Measurements from ENCODE around the gene RAB11FIP3.
A peak's percentile ranks its signal among the peaks of the same experiment; 100 is the strongest.

Gene RAB11FIP3

GRCh38 chr16:383326-384051 is 42.0 kb upstream of the RAB11FIP3 start:
- TF ChIP-seq, protein P1, sequence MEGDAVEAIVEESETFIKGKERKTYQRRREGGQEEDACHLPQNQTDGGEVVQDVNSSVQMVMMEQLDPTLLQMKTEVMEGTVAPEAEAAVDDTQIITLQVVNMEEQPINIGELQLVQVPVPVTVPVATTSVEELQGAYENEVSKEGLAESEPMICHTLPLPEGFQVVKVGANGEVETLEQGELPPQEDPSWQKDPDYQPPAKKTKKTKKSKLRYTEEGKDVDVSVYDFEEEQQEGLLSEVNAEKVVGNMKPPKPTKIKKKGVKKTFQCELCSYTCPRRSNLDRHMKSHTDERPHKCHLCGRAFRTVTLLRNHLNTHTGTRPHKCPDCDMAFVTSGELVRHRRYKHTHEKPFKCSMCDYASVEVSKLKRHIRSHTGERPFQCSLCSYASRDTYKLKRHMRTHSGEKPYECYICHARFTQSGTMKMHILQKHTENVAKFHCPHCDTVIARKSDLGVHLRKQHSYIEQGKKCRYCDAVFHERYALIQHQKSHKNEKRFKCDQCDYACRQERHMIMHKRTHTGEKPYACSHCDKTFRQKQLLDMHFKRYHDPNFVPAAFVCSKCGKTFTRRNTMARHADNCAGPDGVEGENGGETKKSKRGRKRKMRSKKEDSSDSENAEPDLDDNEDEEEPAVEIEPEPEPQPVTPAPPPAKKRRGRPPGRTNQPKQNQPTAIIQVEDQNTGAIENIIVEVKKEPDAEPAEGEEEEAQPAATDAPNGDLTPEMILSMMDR (IDR thresholded peaks at IDR 0.05; ENCODE audit: low read depth, low read length): no peak
- no peak for DNase-seq (ENCODE audit: low read depth in 2 of 2)
- no peak overlapping the region for H3K4me3 ChIP-seq (replicated peaks in 1 of 2; ENCODE audit: low read depth in 2 of 2, low read length in 2 of 2)

- no peak overlapping the region for H3K4me3 ChIP-seq (replicated peaks in 1 of 2; ENCODE audit: low read depth in 2 of 2, low read length in 2 of 2)
Observed at GRCh38 chr16:386641-387156, 38.8 kb upstream of the RAB11FIP3 start.

GRCh38 chr16:387761-388666 is 37.4 kb upstream of the RAB11FIP3 start:
- TF ChIP-seq, protein P1 (IDR thresholded peaks at IDR 0.05; ENCODE audit: low read depth, low read length): peak; percentile 9
- DNase-seq (ENCODE audit: low read depth in 2 of 2): peak in 1 of 2 donors; percentile 68
- peak overlapping the region in 1 of 2 donors; percentile 9 for H3K4me3 ChIP-seq (replicated peaks in 1 of 2; ENCODE audit: low read depth in 2 of 2, low read length in 2 of 2)

More at GRCh38 chr16:386641-387156, 38.8 kb upstream of the RAB11FIP3 start:
- TF ChIP-seq, protein P1 (IDR thresholded peaks at IDR 0.05; ENCODE audit: low read depth, low read length): no peak
- peak; percentile 33 to 51 for DNase-seq (ENCODE audit: low read depth in 2 of 2)

DNA sequence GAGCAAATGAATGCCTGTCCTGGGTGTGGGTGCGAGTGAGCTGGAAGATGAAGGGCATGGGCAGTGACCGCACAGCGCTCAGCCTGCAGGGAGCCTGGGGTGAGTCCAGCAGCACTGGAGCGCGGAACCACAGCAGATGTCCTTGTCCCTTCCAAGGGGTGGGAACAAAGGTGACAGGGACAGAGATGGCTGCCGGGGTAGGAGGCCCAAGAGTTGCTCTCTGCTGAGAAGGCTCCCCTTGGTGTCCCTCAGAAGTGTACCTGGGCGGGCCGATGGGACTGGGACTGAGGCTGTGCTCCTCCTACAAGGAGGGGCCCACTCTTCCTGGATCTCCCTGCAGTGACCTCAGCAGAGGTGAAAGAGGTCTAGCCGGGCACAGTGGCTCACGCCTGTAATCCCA is 36.1 kb upstream of the RAB11FIP3 start:
- no peak overlapping the region for H3K4me3 ChIP-seq (replicated peaks in 1 of 2; ENCODE audit: low read depth in 2 of 2, low read length in 2 of 2)
- TF ChIP-seq, protein P1 (IDR thresholded peaks at IDR 0.05; ENCODE audit: low read depth, low read length): no peak
- DNase-seq (ENCODE audit: low read depth in 2 of 2): no peak

DNA sequence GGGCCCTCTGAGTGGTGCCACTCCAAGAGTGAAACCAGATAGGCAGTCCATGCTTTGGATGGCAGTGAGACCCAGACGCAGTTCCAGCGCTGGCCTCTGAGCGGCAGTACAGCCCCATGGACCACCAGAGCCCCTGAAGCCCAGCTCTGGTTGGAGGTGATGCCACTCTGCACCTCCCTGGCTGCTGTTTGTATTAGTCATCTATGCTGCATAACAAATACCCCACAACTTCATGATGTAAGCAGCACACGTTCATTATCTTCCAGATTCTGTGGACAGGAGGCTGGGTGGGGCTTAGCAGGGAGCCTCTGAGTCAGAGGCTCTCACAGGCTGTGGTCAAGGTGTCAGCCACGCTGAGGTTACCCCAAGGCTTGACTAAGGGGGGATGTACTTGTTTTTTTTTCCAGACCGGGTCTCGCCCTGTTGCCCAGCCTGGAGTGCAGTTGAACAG is 33.5 kb upstream of the RAB11FIP3 start:
- H3K4me3 ChIP-seq (replicated peaks in 1 of 2; ENCODE audit: low read depth in 2 of 2, low read length in 2 of 2): no peak overlapping the region
- TF ChIP-seq, protein P1 (IDR thresholded peaks at IDR 0.05; ENCODE audit: low read depth, low read length): peak; percentile 90
- peak; percentile 71 to 89 for DNase-seq (ENCODE audit: low read depth in 2 of 2)

DNA sequence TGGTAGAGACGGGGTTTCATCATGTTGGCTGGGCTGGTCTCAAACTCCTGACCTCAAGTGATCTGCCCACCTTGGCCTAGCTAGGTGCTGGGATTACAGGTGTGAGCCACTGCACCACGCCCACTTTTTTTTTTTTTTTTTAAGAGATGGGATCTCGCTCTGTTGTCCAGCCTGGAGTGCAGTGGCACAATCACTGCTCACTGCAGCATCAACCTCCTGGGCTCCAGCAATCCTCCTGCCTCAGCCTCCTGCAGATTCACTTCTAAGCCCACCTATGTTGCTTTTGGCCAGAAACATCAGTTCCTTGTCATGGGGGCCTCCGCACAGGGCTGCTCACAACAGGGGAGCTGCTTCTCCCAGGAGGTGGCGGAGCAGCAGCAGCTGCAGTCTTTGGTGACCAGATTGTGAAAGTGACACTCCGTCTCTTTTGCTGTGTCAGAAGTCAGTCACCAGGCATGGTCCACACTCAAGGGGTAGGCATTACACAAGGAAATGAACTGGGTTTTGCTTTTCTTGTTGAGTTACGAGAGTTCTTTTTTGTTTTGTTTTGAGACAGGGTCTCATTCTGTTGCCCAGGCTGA is 32.9 kb upstream of the RAB11FIP3 start:
- no peak overlapping the region for H3K4me3 ChIP-seq (replicated peaks in 1 of 2; ENCODE audit: low read depth in 2 of 2, low read length in 2 of 2)

More for the DNA sequence above, 32.9 kb upstream of the RAB11FIP3 start:
- TF ChIP-seq, protein P1 (IDR thresholded peaks at IDR 0.05; ENCODE audit: low read depth, low read length): no peak
- no peak for DNase-seq (ENCODE audit: low read depth in 2 of 2)

All from cardiac fibroblast (primary cell).